Gastrocnemius medialis (tissue), 4 donors: Measurements from ENCODE around the gene OR5K3.

Source experiments
- POLR2A ChIP-seq, 2 donors: fragments of 450-650 bp; IDR thresholded peaks; one replicate each; pipeline ENCODE4 v1.6.1; 2017; ENCODE audit warnings: antibody characterized with exemption in 2 of 2, mild to moderate bottlenecking in 2 of 2, moderate library complexity in 2 of 2
- TF ChIP-seq, protein P1 (sequence below), 5 experiments: fragments of 450-650 bp in 3 of 5; fragments of 200-600 bp in 2 of 5; sonication (generic) in 2 of 5; IDR thresholded peaks in 4 of 5; conservative IDR thresholded peaks in 1 of 5; 1 replicate in 4 of 5; 2 replicates in 1 of 5; pipeline ENCODE4 v1.5.1; 2016 to 2019; ENCODE audit warnings: antibody characterized with exemption in 5 of 5, mild to moderate bottlenecking in 3 of 5, moderate library complexity in 3 of 5

DNA sequence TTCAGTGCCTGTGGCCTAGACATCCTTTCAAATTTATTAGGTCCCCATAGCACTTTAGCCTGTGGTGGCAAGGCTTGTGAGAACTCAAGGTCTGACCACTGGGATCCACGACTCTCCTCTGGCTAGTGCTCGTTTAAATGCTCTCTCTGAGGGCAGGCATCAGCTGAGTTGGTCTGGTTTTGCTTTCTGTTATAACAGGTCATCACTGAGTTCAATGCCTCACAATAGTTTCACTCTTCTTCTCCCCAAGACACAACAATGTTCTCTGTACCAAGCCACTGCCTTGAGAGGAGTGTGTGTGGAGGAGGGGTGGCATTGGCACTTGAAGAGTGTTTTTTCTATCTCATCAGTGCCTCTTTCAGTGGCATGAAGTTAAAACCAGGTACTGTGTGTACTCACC is 29.2 kb upstream of the OR5K3 start:
- TF ChIP-seq, protein P1, sequence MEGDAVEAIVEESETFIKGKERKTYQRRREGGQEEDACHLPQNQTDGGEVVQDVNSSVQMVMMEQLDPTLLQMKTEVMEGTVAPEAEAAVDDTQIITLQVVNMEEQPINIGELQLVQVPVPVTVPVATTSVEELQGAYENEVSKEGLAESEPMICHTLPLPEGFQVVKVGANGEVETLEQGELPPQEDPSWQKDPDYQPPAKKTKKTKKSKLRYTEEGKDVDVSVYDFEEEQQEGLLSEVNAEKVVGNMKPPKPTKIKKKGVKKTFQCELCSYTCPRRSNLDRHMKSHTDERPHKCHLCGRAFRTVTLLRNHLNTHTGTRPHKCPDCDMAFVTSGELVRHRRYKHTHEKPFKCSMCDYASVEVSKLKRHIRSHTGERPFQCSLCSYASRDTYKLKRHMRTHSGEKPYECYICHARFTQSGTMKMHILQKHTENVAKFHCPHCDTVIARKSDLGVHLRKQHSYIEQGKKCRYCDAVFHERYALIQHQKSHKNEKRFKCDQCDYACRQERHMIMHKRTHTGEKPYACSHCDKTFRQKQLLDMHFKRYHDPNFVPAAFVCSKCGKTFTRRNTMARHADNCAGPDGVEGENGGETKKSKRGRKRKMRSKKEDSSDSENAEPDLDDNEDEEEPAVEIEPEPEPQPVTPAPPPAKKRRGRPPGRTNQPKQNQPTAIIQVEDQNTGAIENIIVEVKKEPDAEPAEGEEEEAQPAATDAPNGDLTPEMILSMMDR (IDR thresholded peaks at IDR 0.05 in 4 of 5, conservative IDR thresholded peaks at IDR 0.05 in 1 of 5) = no peak
- TF ChIP-seq POLR2A (IDR thresholded peaks at IDR 0.05) = no peak
